Suprapubic skin (tissue), 4 donors: ENCODE results near the gene RHOD. TPM values are rescaled to one million over a fixed set of nuclear protein-coding genes. Genes with fewer than 3 reads are reported as not detected.

Experiments
- DNase-seq, 2 donors: peaks; one replicate each; pipeline ENCODE4 v3.0.0-alpha.2; 2019; ENCODE audit warnings: low spot score in 2 of 2
- H3K27ac ChIP-seq: fragments of 200-600 bp; sonication (generic); one replicate; pipeline ENCODE4 v1.5.1; 2019
- H3K27me3 ChIP-seq: fragments of 200-600 bp; sonication (generic); one replicate; pipeline ENCODE4 v1.5.1; 2019
- H3K36me3 ChIP-seq: fragments of 200-600 bp; sonication (generic); one replicate; pipeline ENCODE4 v1.5.1; 2019
- H3K4me1 ChIP-seq: fragments of 200-600 bp; sonication (generic); one replicate; pipeline ENCODE4 v1.5.1; 2019
- H3K4me3 ChIP-seq: fragments of 200-600 bp; sonication (generic); one replicate; pipeline ENCODE4 v1.5.1; 2019; ENCODE audit warnings: mild to moderate bottlenecking
- H3K9me3 ChIP-seq: fragments of 200-600 bp; sonication (generic); one replicate; pipeline ENCODE4 v1.5.1; 2019
- EP300 ChIP-seq: sonication (generic); formaldehyde crosslinking; IDR thresholded peaks from one replicate; pipeline ENCODE4 v1.6.1; 2017; ENCODE audit warnings: antibody characterized with exemption
- POLR2A ChIP-seq, 2 donors: fragments of 450-650 bp; IDR thresholded peaks; one replicate each; pipeline ENCODE4 v1.6.1; 2017; ENCODE audit warnings: antibody characterized with exemption in 2 of 2, mild to moderate bottlenecking in 2 of 2, moderate library complexity in 2 of 2
- POLR2AphosphoS5 ChIP-seq, 3 donors: sonication (generic); formaldehyde crosslinking; IDR thresholded peaks; one replicate each; pipeline ENCODE4 v1.6.1; 2017; ENCODE audit warnings: antibody characterized with exemption in 3 of 3
- WGBS: methylation state at CpG from one replicate; pipeline ENCODE4 v1.1.5; 2018; 5-methylcytosine and 5-hydroxymethylcytosine counted together
- total RNA-seq, 4 donors: library from RNA; depleted of rRNA; stranded (reverse); fragments of >200 nt; gene quantifications; one replicate each; pipeline ENCODE4 v1.1.0, GENCODE V29; 2016
- TF ChIP-seq, protein P1 (sequence below), 2 donors: fragments of 200-600 bp in 1 of 2; fragments of 450-650 bp in 1 of 2; sonication (generic) in 1 of 2; IDR thresholded peaks; one replicate each; pipeline ENCODE4 v1.5.1; 2016 to 2019; ENCODE audit warnings: antibody characterized with exemption in 2 of 2, mild to moderate bottlenecking in 1 of 2, moderate library complexity in 1 of 2

RHOD gene
- total RNA-seq, 4 donors from 2014 or later: 25.1 to 95.5 (median 65.9) TPM

DNA sequence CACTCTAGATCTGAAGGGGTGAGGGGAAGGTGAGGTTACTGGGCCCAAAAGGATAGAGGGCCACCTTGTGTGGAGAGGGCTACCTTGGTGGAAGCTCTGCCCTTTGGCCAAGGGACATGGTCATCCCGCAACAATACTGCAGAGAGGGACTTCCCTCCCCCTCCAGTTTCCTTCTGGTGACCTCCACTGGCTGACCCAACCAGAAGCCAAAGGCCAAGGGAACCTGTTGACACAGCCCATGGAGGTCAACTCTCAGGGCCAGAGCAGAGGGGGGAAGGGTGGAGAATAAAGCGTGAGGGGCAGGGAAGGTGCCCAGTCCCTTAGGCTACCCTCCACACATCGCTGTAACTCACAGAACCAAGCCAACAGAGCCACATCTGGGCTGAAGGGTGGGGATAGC, 15.0 kb upstream of the RHOD start:
- H3K9me3 ChIP-seq: no peaks in the 10 kb centered on the region
- no peaks in the 10 kb centered on the region for H3K4me1 ChIP-seq
- H3K4me3 ChIP-seq: no peak overlapping the region
- no peaks in the 10 kb centered on the region for H3K27me3 ChIP-seq
- no peak for DNase-seq
- WGBS: 87% methylated on average over 3 of the region's 3 CpGs
- no peak overlapping the region for H3K27ac ChIP-seq
- H3K36me3 ChIP-seq: no peaks in the 10 kb centered on the region
- TF ChIP-seq POLR2A (IDR thresholded peaks at IDR 0.05) (no peak), EP300 (no peak), POLR2AphosphoS5 (IDR thresholded peaks at IDR 0.05) (no peak)
- TF ChIP-seq, protein P1, sequence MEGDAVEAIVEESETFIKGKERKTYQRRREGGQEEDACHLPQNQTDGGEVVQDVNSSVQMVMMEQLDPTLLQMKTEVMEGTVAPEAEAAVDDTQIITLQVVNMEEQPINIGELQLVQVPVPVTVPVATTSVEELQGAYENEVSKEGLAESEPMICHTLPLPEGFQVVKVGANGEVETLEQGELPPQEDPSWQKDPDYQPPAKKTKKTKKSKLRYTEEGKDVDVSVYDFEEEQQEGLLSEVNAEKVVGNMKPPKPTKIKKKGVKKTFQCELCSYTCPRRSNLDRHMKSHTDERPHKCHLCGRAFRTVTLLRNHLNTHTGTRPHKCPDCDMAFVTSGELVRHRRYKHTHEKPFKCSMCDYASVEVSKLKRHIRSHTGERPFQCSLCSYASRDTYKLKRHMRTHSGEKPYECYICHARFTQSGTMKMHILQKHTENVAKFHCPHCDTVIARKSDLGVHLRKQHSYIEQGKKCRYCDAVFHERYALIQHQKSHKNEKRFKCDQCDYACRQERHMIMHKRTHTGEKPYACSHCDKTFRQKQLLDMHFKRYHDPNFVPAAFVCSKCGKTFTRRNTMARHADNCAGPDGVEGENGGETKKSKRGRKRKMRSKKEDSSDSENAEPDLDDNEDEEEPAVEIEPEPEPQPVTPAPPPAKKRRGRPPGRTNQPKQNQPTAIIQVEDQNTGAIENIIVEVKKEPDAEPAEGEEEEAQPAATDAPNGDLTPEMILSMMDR (IDR thresholded peaks at IDR 0.05): no peak

DNA sequence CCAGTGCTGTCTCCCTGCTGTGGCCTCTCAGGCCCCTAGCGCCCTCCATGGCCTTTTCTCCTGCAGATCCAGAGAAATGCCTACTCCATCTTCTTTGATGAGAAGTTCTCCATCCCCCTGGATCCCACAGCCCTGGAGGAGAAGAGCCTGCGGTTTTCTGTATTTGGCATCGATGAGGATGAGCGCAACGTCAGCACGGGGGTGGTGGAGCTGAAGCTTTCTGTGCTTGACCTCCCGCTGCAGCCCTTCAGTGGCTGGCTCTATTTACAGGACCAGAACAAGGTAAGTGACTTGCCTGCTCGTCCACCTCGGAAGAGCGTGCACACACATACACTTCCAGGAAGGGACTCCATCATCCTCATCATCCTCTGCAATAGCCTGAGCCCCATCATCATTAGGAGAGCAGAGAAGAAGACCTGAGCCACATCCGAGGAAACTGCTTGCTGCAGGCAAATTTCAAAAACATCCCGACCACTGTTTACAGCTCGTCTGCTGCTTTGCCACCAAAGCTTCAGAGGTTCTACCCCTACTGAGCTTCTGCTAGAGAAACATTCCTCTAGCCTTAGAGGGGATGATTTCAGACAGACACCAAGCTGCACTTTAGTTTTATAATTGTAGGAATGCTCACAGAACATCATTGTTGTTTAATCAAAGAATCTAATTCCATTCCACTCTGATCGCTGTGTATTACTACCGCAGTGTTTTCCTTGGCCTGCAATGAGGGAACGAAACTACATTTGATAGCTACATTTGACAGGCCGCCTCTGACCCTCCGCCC, 12.9 kb upstream of the RHOD start:
- no peaks in the 10 kb centered on the region for H3K36me3 ChIP-seq
- 85% methylated on average over 18 of the region's 18 CpGs for WGBS
- no peak overlapping the region for H3K4me3 ChIP-seq
- no peak for DNase-seq
- no peaks in the 10 kb centered on the region for H3K27me3 ChIP-seq
- H3K4me1 ChIP-seq: no peaks in the 10 kb centered on the region
- TF ChIP-seq POLR2AphosphoS5 (IDR thresholded peaks at IDR 0.05) (no peak), EP300 (no peak), POLR2A (IDR thresholded peaks at IDR 0.05) (no peak)
- TF ChIP-seq, protein P1 (IDR thresholded peaks at IDR 0.05): no peak
- H3K9me3 ChIP-seq: no peaks in the 10 kb centered on the region
- H3K27ac ChIP-seq: no peak overlapping the region

DNA sequence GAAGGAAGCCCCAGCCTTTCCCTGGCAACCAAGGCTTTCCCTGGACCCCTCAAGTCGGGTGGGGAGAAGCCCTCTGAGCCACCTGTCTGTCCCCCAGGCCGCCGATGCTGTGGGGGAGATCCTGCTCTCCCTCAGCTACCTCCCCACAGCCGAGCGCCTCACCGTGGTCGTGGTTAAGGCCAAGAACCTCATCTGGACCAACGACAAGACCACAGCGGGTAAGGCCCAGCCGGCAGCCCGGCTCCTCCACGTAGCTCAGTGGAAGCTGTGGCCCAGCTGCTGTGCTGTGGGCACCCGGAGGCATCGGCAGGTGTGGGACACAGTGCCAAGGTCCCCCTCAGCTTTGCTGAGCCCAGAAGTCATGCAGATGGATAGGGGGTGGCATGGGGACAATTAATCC, 12.2 kb upstream of the RHOD start:
- 100% methylated on average over 2 of the region's 14 CpGs for WGBS
- DNase-seq: peak in 1 of 2 donors; percentile 79
- H3K9me3 ChIP-seq: no peaks in the 10 kb centered on the region
- H3K4me1 ChIP-seq: no peaks in the 10 kb centered on the region
- no peaks in the 10 kb centered on the region for H3K27me3 ChIP-seq
- H3K4me3 ChIP-seq: no peak overlapping the region
- H3K27ac ChIP-seq: no peak overlapping the region
- no peak for TF ChIP-seq EP300
- TF ChIP-seq, protein P1 (IDR thresholded peaks at IDR 0.05): no peak
- TF ChIP-seq POLR2AphosphoS5 (IDR thresholded peaks at IDR 0.05): no peak
- no peak for TF ChIP-seq POLR2A (IDR thresholded peaks at IDR 0.05)
- H3K36me3 ChIP-seq: no peaks in the 10 kb centered on the region

DNA sequence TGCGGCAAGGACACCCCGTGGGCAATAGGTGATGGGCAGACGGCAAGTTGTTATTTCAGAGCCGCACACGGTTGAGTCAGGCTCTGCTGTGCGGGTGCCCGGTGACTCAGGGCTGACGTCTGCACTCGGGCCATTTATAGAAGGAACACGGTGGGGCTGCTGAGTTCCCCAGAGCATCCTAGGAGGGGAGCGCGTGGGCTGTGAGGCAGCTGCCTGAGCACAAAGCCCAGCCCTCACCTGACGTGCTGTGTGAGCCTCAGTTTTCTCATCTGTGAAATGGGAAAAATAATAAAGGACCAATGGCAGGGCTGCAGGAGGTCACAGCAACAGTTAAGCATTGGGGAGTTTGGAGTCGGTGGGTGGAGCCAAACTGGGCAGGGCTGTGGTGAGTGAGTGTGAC, 11.3 kb upstream of the RHOD start:
- no peak for DNase-seq
- TF ChIP-seq, protein P1 (IDR thresholded peaks at IDR 0.05): no peak
- no peak for TF ChIP-seq POLR2AphosphoS5 (IDR thresholded peaks at IDR 0.05)
- no peak for TF ChIP-seq EP300
- TF ChIP-seq POLR2A (IDR thresholded peaks at IDR 0.05): no peak
- Histone ChIP-seq H3K27ac (no peak overlapping the region), H3K4me1 (no peaks in the 10 kb centered on the region), H3K36me3 (no peaks in the 10 kb centered on the region), H3K4me3 (no peak overlapping the region), H3K27me3 (no peaks in the 10 kb centered on the region), H3K9me3 (no peaks in the 10 kb centered on the region)
- WGBS: 61% methylated on average over 14 of the region's 14 CpGs

DNA sequence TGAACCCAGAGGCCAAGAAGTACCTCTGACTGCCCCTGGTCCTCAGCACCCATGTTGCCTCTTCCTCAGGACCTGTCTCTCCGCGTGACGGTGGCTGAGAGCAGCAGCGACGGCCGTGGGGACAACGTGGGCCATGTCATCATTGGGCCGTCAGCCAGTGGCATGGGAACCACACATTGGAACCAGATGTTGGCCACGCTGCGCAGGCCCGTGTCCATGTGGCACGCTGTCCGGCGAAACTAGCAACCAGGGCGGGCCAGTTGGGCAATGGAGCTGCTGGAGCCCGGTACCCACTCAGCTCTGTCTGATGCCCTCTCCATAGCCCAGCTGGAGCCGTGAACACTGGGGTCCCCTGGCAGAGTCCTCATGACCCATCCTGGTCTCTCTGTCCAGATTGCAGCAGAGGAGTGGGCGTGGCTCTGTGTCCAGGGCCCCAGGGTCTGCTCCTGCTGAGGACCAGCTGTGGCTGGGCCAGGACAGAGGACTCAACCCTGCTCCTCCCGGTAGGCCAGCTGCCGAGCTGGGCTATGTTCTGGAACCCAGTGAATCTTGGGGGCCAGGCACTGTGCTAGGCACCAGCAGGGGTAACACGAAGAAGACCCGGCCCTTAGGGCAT, 8.0 kb upstream of the RHOD start:
- peaks cover 9% of the 10 kb centered on the region for H3K4me1 ChIP-seq
- WGBS: 86% methylated on average over 16 of the region's 22 CpGs
- no peaks in the 10 kb centered on the region for H3K9me3 ChIP-seq
- no peak overlapping the region for H3K4me3 ChIP-seq
- H3K27ac ChIP-seq: no peak overlapping the region
- DNase-seq: peak; percentile 79 to 90
- TF ChIP-seq POLR2AphosphoS5 (IDR thresholded peaks at IDR 0.05) (peak in 2 of 3 donors; percentile 33 to 50), EP300 (no peak)
- H3K27me3 ChIP-seq: no peaks in the 10 kb centered on the region
- H3K36me3 ChIP-seq: no peaks in the 10 kb centered on the region
